ENCODE results near the gene CST9.

The CST9 gene, protein sequence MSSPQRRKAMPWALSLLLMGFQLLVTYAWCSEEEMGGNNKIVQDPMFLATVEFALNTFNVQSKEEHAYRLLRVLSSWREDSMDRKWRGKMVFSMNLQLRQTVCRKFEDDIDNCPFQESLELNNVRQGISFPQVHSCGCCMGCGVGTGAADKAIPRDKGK

DNA sequence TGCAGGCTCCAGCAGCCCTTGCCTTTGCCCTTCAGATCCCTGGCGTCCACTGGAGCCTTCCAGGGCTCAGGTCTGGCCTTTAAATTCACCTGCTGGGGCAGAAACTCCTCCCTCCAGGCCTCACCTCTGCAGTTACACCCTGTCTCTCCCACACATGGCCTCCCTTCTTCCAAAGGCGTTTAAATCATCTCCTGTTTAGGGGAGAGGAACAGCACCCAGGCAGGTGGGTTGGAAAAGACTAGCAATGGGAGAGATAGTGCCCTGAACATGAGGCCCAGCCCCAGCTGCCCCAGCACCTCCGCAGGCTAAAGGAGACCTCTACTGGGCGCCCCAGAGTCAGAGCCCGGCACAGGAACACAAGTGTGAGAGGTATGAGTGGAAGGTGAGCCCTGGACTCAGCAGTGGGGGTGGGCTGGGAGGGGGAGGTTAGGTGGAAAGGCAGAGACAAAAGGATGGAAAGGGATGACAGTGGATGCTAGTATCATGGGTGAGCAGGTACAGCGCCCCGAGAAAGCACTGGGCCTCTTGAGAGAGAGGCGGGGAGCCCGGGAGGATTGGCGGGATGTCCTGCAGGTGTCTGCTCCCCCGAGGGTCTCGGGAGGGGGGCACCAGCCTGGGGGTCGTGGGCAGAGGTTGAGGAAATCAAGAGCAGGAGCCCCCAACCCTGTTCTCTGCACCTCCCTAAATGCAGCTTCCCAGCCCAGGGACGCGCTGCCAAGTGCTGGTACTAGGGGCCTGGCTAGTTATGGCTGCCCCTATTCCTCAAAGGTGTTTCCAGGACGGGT, at the start of gene CST9:
Gene CST9, minus strand, starts transcription at position 51 of the 785 bp plus-strand sequence. CDS start 53 bp downstream, outside the sequence.
- no peak for DNase-seq (ENCODE audit: low spot score)

GRCh38 chr20:23654717-23655116, 49.0 kb upstream of the CST9 start:
- DNase-seq (ENCODE audit: low spot score), result peak; percentile 2

- peak; percentile 1 for DNase-seq (ENCODE audit: low spot score)
Measured at GRCh38 chr20:23654000-23654399, 48.3 kb upstream of the CST9 start.

DNA sequence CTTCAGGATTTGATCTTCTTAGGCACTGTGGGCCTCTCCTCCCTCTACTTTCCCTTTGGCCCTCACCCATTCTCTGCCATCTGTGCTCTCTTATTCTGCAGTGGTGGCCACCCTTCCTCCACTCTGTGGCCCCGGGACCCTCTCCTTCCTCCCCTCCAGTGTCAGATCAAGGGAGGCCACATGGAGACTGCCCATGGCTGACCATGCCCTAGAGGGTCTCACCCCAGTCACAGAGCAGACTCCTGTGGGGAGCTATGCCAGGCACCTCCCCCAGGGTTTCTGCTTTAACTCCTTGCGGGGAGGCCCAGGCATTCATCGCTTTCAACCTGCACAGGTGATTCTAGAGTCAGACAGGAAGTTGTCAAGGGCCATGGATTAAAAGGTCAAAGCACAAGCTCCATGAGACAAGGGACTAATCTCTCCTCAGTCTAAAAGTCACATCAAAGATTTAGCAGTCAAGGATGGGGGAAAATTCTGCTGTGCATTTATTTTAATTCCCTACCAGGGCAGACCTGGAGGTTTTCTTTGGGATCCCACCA, 47.8 kb upstream of the CST9 start:
- peak; percentile 2 for DNase-seq (ENCODE audit: low spot score)

DNA sequence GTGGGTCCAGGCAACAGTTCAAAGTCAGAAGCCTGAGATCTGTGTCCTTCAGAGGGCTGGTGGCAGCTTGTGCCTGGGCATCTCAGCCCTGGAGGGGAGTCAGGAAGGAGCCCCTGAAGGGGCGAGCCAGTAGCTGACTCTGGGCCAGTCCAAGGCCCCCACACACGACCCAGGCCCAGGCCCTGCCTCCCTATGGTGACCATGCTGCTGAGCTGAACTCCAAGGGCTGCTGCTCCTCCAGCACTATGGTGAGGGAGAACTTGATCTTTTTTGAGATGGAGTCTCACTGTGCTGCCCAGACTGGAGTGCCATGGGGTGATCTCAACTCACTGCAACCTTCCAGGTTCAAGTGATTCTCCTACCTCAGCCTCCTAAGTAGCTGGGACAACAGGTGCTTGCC, 47.2 kb upstream of the CST9 start:
- DNase-seq (ENCODE audit: low spot score), result peak; percentile 5

- peak; percentile 8 for DNase-seq (ENCODE audit: low spot score)
Measured at GRCh38 chr20:23652371-23652770, 46.7 kb upstream of the CST9 start.

DNA sequence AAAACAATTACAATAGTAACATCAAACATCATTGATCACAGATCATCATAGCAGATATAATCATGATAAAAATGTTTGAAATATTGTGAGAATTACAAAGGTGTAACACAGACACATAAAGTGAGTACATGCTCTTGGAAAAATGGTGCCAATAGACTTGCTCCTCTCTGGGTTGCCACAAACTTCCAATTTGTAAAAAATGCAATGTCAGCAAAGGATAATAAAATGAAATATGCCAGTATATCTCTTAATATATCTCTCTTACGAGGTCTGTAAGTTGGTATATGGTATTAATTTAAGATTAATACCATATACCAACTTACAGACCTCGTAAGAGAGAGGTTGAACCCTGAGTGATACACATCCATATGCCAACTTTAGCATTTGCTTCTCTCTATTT, 45.4 kb upstream of the CST9 start:
- no peak for DNase-seq (ENCODE audit: low spot score)

DNA sequence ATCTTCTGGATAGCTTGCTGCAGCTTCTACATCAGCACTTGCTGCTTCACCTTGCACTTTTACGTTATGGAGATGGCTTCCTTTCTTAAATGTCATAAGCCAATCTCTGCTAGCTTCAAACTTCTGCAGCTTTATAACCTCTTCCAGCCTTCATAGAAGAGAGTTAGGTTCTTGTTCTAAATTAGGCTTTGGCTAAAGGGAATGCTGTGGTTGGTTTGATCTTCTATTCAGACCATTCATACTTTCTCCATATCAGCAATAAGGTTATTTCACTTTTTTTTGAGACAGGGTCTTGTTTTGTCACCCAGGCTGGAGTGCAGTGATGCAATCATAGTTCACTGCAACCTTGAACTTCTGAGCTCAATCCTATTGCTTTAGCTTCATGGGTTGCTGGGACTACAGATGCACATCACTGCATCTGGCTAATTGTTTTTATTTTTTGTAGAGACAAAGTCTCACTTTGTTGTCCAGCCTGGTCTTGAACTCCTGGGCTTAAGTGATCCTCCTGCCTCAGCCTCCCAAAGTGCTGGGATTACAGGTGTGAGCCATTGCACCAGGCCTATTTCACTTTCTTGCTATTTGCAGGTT, 44.2 kb upstream of the CST9 start:
- no peak for DNase-seq (ENCODE audit: low spot score)

- no peak for DNase-seq (ENCODE audit: low spot score)
Measured at GRCh38 chr20:23649242-23649641, 43.5 kb upstream of the CST9 start.

DNA sequence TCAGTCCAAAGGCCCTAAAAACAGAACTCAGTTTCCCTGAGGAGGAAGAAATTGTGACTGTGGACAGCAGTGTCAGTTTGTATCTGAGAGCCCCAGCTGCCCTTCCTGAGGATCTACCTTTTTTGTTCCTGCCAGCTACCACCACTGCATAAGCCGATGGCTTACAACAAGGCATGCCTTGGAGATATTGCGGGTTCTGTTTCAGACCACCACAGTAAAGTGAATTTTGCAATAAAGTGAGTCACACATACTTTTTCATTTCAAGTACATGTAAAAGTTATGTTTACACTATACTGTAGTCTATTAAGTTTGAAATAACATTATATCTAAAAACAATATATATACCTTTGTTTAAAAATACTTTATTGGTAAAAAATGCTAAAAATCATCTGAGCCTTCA, 41.6 kb upstream of the CST9 start:
- no peak for DNase-seq (ENCODE audit: low spot score)

DNA sequence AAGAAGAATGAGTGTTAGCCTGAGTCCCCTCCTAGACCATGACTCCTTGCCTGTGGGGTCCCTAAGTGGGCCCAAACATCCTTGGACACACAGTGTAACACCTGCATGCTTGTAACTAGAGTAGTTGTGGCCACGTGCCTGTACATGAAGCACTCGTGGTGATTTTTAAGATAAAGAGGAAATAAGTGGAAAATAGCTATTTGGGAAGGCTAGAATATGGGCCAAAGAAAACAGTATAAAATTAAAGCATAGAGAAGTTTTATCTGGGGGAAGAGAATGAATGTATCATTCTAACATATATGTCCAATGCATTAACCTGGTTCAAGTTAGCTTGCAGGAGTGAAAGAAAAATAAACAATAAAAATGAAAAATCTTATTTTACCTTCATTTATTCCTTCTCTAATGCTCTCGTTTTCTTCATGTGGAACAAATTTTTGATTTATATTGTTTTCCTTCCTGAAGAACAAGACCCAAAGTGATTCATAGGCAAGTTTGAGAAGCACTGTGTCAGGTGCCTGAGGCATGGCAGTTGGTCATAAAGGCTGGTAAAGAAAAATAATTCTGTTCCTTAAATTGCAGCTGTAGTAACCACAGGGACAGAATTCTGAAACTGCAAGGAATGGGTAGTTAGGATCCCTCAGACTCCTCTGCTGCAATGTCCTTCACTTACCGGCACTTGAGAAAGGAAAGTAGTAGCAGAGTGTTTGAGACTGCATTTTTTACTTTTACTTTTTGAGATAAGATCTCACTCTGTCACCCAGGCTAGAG, 40.6 kb upstream of the CST9 start:
- no peak for DNase-seq (ENCODE audit: low spot score)

DNA sequence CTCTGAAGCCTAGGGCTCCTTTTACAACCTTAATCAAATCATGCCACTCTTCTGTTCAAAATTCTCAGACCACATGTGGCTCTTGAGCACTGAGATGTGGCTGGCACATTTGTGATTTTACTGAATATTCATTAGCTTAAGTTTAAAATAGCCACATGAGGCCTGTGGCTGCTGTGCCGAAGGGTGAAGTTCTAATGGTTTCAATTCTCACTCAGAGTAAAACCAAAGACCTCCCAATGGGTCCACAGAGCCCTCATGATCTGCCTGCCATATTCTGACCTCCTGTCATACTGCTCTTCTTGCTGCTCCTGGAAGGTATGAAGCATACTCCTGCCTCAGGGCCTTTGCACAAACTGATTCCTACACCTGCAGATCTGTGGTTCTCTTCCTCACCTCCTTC, 39.9 kb upstream of the CST9 start:
- no peak for DNase-seq (ENCODE audit: low spot score)

DNA sequence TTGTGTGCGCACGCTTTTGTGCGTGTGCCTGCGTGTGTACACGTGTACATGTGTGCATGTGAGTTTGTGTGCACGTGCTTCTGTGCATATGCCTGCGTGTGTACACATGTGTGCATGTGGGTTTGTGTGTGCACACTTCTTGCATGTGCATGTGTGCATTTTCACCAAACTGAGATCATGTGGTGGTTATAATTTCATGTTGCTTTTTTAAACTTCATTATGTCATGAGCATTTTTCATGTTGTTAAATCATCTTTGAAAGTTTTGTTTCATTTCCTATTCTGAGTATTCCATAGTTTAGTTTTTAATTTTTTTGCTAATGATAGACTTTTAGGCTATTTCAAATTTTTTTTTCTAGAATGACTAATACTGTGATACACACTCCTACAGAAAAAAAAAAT, 38.4 kb upstream of the CST9 start:
- no peak for DNase-seq (ENCODE audit: low spot score)

GRCh38 chr20:23643659-23644058, 37.9 kb upstream of the CST9 start:
- no peak for DNase-seq (ENCODE audit: low spot score)

GRCh38 chr20:23641936-23642751, 36.4 kb upstream of the CST9 start:
- DNase-seq (ENCODE audit: low spot score), result peak; percentile 57

DNA sequence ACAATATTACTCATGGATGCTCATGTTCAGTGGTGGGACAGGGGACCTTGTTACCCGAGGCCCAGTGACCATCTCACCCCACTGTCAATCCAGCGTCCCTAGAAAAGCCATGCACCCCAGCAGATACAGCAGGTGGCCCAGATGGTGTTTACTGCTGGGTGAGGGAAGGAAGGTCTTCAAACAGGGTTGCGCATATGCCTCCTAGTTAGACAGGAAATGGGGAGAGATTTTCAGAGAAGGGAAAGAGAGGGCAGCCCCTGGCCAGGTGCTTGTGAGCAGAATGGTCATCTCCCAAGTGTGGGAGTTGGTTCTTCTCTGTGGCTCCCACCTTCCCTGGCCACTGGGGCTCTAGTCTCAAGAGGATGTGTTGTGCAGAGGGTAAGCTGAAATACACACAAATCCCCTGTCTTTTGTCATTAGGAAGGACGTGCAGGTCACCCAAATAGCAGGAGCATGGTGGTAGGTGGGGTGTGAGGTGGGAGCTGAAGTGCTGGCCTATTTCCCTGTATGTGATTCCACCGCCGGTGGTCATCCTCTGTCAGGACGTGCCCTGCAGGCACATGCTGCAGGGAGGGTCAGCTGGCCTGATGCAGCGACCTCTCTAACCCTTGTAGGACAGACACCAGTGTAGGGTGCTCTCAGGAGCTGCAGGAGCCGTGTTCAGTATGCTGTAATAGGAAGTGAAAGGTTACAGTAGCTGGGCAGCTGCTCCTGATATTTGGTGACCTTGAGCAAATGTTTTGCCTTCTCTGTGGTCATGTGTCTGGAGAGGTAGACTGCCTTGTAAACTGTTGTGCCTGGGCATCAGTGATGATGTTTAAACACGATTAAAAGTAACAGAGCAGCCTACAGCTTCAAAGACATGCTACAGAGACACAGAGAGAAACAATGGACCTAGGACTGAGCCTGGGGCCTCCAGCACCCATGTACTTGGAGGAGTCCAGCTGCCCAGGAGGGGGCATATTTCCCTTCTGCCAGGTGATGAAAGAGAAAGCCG, 35.3 kb upstream of the CST9 start:
- no peak for DNase-seq (ENCODE audit: low spot score)

GRCh38 chr20:23640018-23640601, 34.4 kb upstream of the CST9 start:
- no peak for DNase-seq (ENCODE audit: low spot score)

- DNase-seq (ENCODE audit: low spot score), result no peak
Measured at GRCh38 chr20:23639490-23639958, 33.8 kb upstream of the CST9 start.

DNA sequence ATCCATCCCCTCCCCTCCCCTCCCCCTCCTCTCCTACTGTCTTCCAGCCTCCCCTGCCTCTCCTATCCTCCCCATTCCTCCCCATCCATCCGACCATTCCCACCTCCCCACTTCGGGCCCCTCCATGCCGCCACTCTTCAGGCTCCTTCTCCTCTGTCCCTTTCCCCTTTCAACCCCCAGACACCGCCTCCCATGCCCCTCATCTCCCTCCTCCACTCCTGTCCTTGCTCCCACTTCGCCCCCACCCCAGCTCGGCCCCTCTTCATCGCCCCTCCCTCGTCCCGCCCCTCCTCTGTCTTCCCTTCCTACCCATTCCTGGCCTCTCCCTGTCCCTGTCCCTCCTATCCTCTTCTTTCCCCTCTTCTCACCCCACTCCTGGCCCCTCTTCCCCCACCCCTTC, 32.6 kb upstream of the CST9 start:
- no peak for DNase-seq (ENCODE audit: low spot score)

Data from AG20443 (cell line).